Hematopoietic multipotent progenitor cell treated with erythropoietin and hydrocortisone succinate and interleukin-3 and kit ligand, for 8 days (in vitro differentiated cells): ENCODE data around the gene CTNNA3.

ENCODE experiments used
- DNase-seq: peaks from one replicate; pipeline ENCODE4 v3.0.0-alpha.2; 2015

The CTNNA3 gene

DNA sequence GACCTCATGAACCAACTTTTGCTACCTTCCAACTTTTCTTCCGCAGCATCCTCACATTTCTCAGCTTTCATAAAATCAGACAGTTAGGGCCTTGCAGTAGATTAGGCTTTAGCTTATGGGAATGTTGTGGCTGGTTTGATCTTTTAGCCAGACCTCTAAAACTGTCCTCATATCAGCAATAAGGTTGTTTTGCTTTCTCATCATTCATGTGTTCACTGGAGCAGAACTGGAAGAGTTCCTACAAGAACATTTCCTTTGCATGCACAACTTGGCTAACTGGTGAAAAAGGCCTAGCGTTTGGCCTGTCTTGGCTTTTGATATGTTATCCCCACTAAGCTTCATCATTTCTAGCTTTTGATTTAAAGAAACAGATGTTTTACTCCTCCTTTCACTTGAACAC lies 900.1 kb downstream of the CTNNA3 start:
- DNase-seq: no peak

DNA sequence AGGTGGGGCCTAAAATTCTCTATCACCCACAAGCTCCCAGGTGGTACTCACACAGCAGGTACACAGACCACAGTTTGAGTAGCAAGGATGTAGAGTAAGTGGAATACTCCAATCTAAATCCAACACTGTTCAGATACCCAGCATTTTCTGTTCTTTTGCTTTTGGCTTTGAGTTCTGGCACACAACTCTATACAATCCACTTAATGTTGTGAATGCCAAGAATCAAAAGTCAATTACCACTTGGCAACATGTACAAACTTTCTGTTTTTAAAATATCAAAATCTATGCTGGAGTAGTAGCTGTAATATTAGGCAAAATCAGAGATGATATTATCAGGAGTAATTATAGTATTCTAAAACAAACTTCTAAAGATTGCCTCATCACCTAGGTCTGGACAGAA lies 903.6 kb downstream of the CTNNA3 start:
- no peak for DNase-seq

DNA sequence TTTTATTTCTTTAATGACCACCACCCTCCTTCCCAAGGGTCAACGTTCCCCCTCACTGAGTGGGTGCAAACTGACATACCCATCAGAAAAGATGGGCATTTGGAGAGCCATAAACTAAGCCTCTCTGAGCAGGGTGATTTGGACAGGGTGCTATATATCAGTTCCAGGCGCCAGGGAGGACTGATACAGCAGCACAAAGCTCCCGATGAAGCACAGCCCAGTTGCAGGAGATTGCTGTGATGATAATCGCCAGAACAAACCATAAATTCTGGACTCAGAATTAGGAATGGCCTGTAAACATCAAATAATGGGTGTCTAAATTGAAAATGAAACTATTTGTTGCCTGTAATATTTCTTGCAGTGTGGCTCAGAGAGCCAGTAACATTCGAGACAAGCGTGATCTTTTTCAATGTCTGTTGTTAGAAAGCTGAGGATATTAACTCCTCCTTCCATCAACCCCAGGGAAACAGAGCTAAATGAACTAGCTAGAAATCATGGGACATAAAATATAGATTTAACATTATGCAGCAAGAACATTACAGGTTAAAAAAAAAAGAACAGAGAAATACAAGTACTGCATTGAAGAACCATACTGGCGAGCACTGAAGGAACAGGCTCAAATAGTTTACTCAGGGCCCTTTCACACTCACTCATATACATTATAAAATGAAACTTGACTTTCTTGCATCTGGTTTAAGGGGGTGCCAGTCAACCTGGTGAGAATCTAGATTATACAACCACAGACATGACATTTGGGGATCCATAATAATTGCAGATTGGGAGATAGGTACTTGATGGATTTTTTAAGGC lies 907.6 kb downstream of the CTNNA3 start:
- no peak for DNase-seq

DNA sequence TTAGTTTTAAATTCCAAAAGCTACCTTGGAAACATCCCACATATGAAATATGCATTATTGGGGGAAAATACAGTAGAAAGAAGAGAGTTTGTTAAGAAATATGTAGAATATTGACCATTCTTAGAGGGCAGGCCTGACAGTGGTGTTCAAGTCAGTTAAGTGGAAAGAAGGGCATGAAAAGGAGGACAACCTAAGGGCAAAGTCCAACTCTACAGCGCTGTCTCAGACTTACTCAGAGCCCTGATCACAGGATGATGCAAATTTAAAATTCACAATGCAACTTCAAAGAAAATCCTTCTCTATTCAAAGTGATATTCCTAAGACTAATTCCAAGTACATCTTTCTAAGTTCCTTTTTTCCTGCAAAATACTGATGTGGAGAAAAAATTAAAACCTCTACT lies 909.3 kb downstream of the CTNNA3 start:
- no peak for DNase-seq

DNA sequence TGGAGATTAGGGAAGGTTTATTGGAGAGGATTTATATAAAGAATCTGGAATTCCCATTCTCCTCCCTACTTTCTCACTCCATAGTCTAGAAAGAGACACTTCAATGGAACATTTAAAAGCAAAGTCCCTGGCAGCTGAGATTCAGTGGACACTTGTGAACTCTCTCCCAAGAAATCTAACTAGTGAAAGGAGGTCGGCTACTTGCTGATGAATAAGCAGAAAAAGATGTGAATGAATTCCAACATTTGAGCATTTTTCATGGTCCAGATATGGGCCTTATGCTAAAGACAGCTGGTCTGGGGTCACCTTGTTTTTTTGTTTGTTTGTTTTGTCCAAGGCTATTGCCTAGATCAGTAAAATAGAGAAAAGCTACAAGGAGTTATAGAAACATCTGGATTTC lies 911.2 kb downstream of the CTNNA3 start:
- no peak for DNase-seq

DNA sequence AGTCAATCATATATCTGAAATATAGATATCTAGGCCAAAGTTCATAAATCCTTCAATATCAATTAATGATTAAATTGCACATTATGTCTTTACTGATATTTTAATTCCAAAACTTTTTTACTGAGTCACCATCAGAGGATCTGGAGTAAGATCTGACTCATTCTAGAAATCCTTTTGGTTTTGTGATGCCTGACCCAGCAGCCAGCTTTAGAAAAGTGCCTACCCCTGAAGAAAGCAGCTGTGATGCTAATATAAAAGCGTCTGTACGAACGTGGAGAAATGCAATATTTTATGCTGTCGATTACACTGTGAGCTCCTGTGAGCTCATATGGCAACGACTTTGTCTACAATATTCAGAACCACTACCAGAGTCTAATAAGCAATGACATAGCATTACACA lies 912.7 kb downstream of the CTNNA3 start:
- no peak for DNase-seq

DNA sequence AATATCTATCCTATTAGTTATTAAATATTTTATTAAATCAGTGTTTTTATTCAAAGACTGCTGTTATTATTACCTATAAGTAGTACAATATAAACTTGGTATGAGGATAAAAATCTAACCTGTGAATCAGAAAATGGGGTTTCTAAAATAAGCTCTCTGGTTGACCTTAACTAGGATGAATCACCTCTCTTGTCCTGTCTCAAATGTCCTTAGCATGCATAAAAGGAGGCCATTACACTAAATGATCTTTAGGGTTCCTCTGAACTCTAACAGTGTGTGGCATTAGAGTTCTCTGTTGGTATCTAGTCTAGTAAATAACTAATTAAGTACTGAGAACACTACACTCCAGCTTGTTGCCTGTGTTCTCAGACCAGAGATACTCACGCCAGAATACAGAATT lies 913.2 kb downstream of the CTNNA3 start:
- DNase-seq: no peak

DNA sequence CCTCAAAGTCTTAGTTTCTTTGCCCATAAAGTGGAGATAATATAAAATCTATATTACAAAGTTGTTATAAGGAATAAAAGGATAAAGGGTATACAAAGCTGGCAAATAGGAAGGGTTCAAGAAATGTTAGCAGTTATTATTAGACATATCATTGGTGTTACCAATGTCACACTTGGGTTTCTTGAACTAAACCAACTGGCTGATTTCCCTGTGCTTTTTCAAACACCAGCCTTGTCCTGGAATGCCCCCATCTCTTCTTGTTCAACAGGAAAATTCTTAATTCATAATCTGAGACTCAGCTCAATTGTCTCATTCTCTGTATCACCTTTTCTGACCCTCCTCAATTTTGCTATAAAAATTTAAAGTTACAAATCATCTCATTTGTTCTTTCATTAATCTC lies 913.9 kb downstream of the CTNNA3 start:
- no peak for DNase-seq

DNA sequence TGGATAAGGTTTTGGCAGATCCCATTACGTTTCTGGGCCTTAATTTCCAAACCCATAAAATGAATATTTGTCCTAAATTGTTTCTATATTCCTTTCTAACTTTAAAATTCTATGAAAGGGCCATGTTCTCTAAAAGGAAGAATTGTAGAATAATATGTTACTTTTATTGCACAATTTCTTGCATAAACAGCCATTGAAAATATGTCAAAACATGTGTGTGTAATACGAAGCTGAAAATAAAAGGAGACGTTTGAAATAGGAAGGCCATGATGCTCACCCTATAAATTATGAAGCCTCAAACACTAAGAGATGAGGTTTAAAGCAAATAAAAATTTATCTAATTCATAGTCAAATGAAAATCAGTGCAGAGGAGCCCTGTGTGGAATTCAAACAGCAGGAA lies 915.2 kb downstream of the CTNNA3 start:
- no peak for DNase-seq

DNA sequence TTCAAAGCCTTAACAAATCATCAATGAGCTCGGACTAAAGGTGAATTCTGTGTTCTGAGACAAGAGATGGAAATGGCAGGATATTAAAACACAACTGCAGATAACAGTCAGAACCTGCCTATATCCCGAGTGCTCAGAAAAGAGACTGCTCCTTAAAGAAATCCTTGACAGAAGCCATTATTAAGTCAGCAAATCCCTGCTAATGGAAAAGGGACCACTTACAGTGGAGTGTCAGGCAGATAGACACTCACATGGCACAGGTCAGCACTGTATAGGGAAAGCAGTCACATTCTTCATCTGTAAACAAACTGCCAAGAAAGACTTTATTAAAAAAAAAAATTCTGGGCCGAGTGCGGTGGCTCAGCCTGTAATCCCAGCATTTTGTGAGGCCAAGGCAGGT lies 917.6 kb downstream of the CTNNA3 start:
- no peak for DNase-seq

DNA sequence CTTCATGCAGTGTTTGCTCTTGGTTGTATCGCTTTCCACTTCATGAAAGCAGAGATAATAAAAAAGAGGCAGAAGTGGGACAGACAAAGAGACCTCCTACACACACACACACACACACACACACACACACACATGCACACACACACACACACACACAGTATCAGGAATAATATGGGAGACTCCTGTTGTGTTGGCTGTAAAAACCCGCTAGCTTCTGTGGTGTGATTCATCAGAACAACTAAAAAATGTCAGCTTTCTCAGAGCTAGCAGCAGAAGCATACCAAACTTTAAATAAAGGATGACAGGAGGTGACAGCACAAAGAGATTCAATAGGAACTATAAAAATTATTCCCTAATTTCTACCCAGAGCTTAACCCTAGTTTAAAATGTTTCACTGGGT lies 918.3 kb downstream of the CTNNA3 start:
- DNase-seq: no peak

DNA sequence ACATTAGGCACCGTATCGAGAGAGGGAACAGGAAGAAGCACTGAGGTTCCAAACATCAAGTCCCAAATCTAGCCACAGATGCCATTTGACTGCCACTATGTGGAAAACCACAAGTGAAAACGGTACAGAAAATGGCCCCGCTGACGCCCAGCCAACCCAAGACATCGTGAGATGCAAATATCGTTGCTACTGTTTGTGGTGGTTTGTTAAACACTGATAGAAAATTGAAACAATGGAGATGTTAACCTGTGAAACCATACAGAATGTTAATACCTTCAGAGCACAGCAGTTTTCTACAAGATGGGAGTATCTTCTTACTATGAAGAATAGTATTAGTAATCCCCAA lies 922.5 kb downstream of the CTNNA3 start:
- no peak for DNase-seq

DNA sequence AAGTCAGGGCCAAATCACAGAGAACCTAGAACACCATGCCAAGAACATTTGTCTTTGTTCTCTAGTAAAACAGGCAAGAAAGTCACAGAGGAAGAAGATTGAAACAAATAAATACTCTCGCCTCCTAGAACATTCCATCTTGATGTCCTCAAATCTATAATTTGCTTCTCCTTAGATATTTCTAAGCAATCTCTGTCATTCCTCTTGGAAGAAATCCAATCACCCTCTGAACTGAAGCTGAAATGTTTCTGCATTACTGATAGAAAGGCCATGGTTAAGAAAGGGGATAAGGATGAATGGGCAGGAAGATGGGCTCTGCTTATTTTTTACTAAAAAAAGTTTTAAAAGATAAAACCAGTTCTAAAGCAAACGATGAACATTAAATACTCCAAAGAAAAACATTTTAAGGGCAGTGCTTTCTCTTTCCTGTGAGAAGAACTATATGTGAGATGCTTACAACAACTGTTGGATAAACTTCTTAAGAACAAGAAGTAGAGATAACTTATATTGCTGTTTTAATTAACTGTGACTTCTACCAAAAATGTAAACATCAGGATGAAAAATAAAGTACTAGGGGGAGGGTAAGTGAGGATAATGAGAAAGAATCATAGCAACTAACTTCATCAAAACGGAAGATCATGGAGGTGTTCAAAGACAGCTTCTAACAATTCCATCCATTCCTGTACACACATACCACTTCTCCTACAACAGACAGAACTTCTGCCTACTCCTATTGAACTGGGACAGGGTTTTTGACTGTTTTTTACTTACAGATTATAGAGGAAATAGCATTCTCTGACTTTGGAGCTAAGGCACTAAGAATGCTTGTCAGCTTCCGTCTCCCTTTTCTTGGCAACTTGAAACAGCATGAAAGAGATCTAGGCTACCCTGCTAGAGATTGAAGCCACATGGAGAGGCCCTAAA lies 923.2 kb downstream of the CTNNA3 start:
- no peak for DNase-seq

DNA sequence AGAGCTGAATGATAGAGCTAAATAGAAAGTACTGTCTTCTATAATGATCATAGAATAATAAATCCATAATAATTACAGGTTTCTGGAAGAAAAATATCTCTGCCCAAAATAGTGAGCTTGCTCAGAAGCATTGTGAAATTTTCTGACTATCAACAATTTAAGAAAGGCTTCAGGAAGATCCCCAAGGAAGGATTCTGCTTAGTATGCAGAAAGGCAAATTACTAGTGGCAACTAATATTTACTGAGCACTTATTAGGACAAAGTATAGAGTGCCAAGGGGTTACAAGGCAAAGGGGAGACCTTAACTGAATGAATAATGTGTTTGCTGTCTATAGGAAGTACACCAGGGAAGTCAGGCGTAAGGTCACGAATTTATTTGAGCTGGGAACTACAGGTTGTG lies 928.3 kb downstream of the CTNNA3 start:
- no peak for DNase-seq

DNA sequence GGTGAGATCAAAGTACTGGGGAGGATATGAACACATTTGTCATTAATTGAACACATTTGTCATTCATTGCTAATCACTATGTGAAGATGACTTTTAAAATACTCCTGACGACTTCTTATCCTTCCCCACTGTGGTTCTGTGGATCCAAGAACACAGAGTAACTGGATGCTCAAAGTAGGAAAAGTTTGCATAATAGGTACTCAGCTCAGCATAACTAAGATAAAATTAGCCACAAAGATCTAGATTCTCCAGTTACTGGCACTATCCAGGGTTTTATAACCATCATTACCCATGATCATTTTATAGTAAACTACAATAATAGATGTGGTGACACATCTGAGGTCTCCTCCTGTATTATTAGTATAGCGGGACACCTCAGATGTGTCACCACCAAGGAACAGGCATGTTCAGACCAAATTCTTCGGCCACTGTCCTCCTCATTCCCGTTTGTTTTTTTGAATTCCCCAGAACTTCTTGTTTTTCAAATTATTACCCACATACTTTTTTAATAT lies 933.7 kb downstream of the CTNNA3 start:
- DNase-seq: no peak

DNA sequence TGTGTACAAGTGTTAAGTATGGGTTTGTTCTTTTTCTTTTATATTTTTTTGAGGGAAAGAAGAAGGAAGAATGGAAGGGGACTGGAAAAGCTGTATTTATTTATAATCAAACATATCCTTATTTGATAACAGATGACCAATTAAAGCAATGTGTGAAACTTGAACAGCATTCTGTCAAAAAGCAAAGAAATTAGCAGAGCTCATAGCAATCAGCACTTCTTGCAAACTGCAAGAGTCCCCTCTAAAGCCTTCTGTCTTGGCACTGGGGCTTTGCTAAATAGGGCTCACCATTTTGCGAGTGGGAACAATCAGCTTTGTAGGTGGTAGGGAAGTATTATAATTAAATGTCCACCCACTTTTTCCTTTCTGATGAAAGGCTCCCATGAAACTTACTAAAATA lies 935.1 kb downstream of the CTNNA3 start:
- no peak for DNase-seq

DNA sequence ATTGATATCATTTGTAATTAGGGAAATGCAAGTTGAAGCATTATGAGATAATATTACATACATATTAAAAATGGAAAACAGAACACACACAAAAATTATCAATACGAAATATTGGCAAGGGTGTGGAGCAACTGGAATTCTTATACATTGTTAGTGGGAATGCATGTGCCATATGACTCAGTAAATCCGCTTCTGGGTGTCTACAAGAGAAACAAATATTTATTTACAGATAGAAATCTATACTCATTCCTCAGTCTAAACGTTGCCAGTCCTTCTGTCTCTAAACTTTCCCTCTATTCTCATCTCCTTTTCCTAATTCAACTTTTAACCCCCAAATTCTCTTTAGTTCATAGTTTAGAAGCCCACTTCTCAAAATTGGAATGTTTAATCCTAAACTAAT lies 940.5 kb downstream of the CTNNA3 start:
- no peak for DNase-seq

DNA sequence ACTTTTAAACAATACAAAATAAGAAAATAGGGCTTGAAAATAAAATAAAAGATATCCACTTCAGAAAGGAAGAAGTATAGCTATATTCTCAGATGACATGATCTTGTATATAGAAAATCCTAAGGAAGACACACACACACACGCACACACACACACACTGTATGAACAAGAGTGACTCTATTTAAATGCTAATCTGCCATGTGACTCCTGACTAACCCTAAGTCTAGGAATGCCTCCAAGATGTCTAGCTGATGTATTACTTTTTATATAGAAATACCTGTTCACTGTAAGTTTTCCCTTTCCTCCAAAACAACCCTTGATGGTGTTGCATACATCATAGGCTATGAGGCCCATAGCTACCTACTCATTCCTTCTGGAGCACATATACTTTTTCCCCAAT lies 943.3 kb downstream of the CTNNA3 start:
- no peak for DNase-seq

DNA sequence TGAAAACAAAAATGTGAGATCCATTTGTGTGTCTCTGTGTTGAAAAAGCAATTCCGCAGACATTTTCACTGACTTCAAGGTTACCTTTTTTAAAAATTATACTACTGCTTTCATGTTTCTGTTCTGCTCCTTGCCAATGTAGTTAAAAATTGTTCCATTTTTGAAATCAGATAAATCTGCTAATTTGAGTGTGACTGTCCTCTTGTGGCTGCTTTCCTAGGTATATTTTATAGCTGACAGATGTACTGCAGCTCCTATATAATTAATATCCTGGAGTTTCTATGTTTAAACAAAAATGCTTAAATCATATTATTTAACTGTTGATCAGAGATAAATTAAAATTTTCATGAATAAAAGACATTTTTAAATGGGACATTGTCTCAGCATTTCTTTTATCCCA lies 947.8 kb downstream of the CTNNA3 start:
- DNase-seq: no peak

DNA sequence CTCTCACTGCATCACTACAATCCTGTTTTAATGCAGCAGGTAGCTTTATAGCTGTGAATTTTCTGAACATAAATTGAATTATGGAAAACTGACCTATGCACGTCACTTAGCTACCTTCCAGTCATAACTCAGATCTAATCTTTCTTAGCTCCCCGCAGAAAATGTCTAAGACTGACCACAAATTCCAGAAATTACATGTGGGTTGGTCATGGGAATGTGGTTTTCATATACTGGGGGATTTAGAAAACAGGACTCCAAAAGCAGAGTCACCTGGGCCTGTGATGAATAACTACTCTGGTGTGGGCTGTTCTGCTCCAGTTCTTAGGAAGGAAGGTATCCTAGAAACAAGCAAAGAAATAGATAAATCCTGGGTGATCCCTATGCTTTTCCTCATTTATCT lies 948.5 kb downstream of the CTNNA3 start:
- DNase-seq: no peak

DNA sequence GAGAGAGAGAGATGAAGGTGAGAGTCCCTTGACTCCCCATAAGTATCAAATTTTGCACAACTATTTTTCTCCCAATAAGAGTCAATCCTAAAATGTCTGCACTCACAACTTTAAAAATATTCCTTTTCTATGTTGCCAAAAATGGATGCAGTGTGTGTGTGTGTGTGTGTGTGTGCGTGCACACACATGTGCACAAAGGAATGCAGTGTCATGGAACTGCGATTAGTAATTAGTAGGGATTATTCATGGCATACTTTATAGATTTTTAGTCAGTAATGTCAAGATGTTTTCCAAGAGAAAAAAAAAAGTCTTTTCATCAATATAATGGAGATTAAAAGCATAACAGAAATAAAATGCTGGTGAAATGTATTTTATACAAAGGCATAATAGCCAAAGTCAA lies 949.3 kb downstream of the CTNNA3 start:
- DNase-seq: no peak

DNA sequence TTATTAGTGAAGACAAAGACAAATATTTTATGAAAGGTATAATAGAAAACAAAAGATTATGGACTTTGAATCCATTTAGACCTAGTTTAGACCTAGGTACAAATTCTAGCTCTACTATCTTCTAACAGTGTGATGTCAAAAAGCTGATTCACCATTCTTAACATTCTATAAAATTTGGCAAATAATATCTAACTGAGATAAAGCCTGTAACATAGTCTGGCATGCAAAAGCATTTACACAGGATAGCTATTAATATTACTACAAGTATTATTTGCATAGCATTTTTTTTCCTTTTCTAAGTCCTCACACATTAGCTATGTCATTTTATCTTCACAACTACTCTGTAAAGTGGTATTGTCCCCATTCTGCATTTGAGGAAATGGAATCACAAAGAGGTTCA lies 949.7 kb downstream of the CTNNA3 start:
- DNase-seq: no peak

DNA sequence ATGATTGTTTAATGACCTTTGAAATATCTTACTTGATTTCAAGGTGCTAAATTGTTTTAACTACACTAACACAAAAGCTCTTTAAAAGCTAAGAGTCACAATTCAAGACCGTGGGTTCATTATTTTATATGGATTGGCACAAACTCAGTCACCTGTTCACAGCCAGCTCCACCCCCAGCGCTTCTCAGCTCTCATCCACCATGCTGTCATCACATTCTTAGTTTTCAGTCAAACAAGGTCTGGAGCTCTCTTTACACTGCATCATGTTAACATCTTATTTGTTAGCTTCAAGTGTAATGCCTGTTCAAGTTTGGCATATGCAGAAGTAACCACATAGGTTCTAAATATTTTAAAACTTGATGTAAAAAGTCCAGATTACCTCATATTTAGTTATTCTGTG lies 951.1 kb downstream of the CTNNA3 start:
- no peak for DNase-seq

DNA sequence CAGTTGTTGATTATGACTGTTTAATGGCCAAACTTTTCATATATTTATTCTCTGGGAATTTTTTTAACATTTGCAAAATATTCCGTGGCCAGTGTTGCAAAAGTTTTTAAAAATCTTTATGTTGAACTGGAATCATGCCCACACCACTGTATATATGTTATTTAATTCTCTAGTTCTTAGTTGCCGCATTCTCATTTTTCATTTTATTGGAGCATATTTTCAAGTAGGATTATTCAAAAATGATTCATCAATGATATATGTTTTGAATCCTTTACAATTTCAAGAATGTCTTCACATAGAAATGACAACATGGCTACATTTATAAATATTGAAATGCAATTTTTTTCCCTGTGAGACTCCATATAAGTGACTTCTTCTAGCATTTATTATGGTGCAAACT lies 958.8 kb downstream of the CTNNA3 start:
- DNase-seq: no peak
